Panc1 (cell line): ENCODE measurements around the gene TNK1.

Source experiments
- CTCF ChIP-seq: fragments of 450-650 bp; IDR thresholded peaks from 2 replicates; pipeline ENCODE4 v1.5.1; 2017; ENCODE audit warnings: mild to moderate bottlenecking
- POLR2AphosphoS5 ChIP-seq: IDR thresholded peaks from 2 replicates; pipeline ENCODE4 v1.6.1; 2012; ENCODE audit warnings: mild to moderate bottlenecking, low read depth, low read length, moderate library complexity
- REST ChIP-seq, 2 experiments: IDR thresholded peaks; 2 replicates each; pipeline ENCODE4 v1.6.1; 2011 to 2012; ENCODE audit warnings: low read depth in 2 of 2, control low read depth in 1 of 2, low read length in 1 of 2, mild to moderate bottlenecking in 1 of 2, moderate library complexity in 1 of 2; ENCODE audit not compliant: insufficient read depth in 1 of 2
- SIN3A ChIP-seq: IDR thresholded peaks from 2 replicates; pipeline ENCODE4 v1.6.1; 2012; ENCODE audit warnings: low read depth, mild to moderate bottlenecking, low read length, moderate library complexity, borderline replicate concordance; ENCODE audit not compliant: insufficient read depth
- TCF7L2 ChIP-seq: IDR thresholded peaks from 2 replicates; pipeline ENCODE4 v1.6.1; 2011; ENCODE audit warnings: mild to moderate bottlenecking, low read depth, low read length, inconsistent platforms

- TF ChIP-seq CTCF (no peak), TCF7L2 (no peak), SIN3A (no peak), REST (IDR thresholded peaks at IDR 0.05; ENCODE audit: insufficient read depth in 1 of 2, low read depth in 2 of 2, low read length in 1 of 2) (no peak), POLR2AphosphoS5 (no peak)
These were observed 33.9 kb downstream of the TNK1 start for GRCh38 chr17:7414837-7415236.
